K562 (cell line): ENCODE results near the gene TGFB2. TPM values are rescaled to one million over a fixed set of nuclear protein-coding genes. Genes with fewer than 3 reads are reported as not detected.

Experiments
- ARNT ChIP-seq, 2 experiments: fragments of 450-650 bp; IDR thresholded peaks; 2 replicates each; pipeline ENCODE4 v1.6.1; 2016; ENCODE audit warnings: mild to moderate bottlenecking in 1 of 2
- ATF1 ChIP-seq, 2 experiments: fragments of 450-650 bp in 1 of 2; IDR thresholded peaks; 2 replicates each; pipeline ENCODE4 v1.6.1; 2016; ENCODE audit warnings: missing compliant biosample characterization in 1 of 2, missing genetic modification characterization in 1 of 2
- CHD1 ChIP-seq: fragments of 200-600 bp; sonication (generic); IDR thresholded peaks from one replicate; pipeline ENCODE4 v1.6.1; 2012; ENCODE audit warnings: mild to moderate bottlenecking, moderate library complexity, low read length, inconsistent platforms
- DMBX1 ChIP-seq: fragments of 250-450 bp; sonication (Bioruptor Pico); IDR thresholded peaks from 2 replicates; pipeline ENCODE4 v1.8.0; 2022; ENCODE audit warnings: inconsistent platforms, mild to moderate bottlenecking, moderate library complexity, borderline replicate concordance
- GABPB1 ChIP-seq: sonication (generic); formaldehyde crosslinking; IDR thresholded peaks from 2 replicates; pipeline ENCODE4 v1.8.0; 2022; ENCODE audit warnings: mild to moderate bottlenecking, missing genetic modification reagents
- JUND ChIP-seq, 2 experiments: IDR thresholded peaks; 2 replicates in 1 of 2; 3 replicates in 1 of 2; pipeline ENCODE4 v1.6.1; 2011; ENCODE audit warnings: borderline replicate concordance in 2 of 2, low read depth in 2 of 2, low read length in 2 of 2, improper control_type of control experiment in 1 of 2, missing biosample characterization in 1 of 2, missing genetic modification characterization in 1 of 2, missing genetic modification reagents in 1 of 2
- KDM4B ChIP-seq, 2 experiments: fragments of 450-650 bp in 1 of 2; sonication (generic) in 1 of 2; IDR thresholded peaks; 2 replicates each; pipeline ENCODE4 v1.6.1; 2016 to 2017; ENCODE audit warnings: borderline replicate concordance in 2 of 2, antibody characterized with exemption in 1 of 2, low read depth in 1 of 2, mild to moderate bottlenecking in 1 of 2
- KLF10 ChIP-seq: fragments of 250-450 bp; sonication (Bioruptor Pico); IDR thresholded peaks from 2 replicates; pipeline ENCODE4 v1.6.1; 2021; ENCODE audit warnings: matching md5 sums
- PHF20 ChIP-seq: fragments of 450-650 bp; IDR thresholded peaks from 2 replicates; pipeline ENCODE4 v1.6.1; 2018; ENCODE audit not compliant: partially characterized antibody
- PYGO2 ChIP-seq: fragments of 450-650 bp; IDR thresholded peaks from 2 replicates; pipeline ENCODE4 v1.6.1; 2016; ENCODE audit warnings: mild to moderate bottlenecking, missing genetic modification characterization, moderate library complexity, missing compliant biosample characterization
- RNF2 ChIP-seq: sonication (generic); IDR thresholded peaks from 2 replicates; pipeline ENCODE4 v1.6.1; 2016
- SAP30 ChIP-seq: fragments of 200-600 bp; sonication (generic); IDR thresholded peaks from 2 replicates; pipeline ENCODE4 v1.6.1; 2012; ENCODE audit warnings: borderline replicate concordance, low read depth, mild to moderate bottlenecking, moderate library complexity, low read length, control low read depth, inconsistent platforms; ENCODE audit not compliant: insufficient read depth, poor library complexity, severe bottlenecking
- THRAP3 ChIP-seq: fragments of 450-650 bp; IDR thresholded peaks from 2 replicates; pipeline ENCODE4 v1.6.1; 2016; ENCODE audit warnings: mild to moderate bottlenecking, inconsistent platforms, borderline replicate concordance
- TRIM24 ChIP-seq, 2 experiments: fragments of 450-650 bp; IDR thresholded peaks; 2 replicates each; pipeline ENCODE4 v1.6.1; 2016
- ZNF511 ChIP-seq: sonication (generic); formaldehyde crosslinking; IDR thresholded peaks from 2 replicates; pipeline ENCODE4 v1.8.0; 2022; ENCODE audit warnings: mild to moderate bottlenecking, missing genetic modification reagents
- ZNF57 ChIP-seq: fragments of 450-650 bp; formaldehyde crosslinking; IDR thresholded peaks from 2 replicates; pipeline ENCODE4 v1.4.0; 2020; ENCODE audit warnings: mild to moderate bottlenecking, moderate library complexity
- ZNF583 ChIP-seq: fragments of 250-450 bp; sonication (Bioruptor Pico); IDR thresholded peaks from 2 replicates; pipeline ENCODE4 v1.4.0; 2020
- polyA plus RNA-seq, 8 experiments: library from polyadenylated mRNA; depleted of rRNA in 4 of 8; stranded (reverse) in 5 of 8; unstranded in 3 of 8; fragments of >200 nt; fragmentation: Nextera tagmentation in 2 of 8; fragmentation: Illumina TruSeq in 1 of 8; extraction: Ambion mirVana in 2 of 8; extraction: Trizol in 1 of 8; gene quantifications; 2 replicates each; pipeline versions ENCODE4 v1.2.1 to v1.2.3, GENCODE V29; 2011 to 2014; ENCODE audit warnings: inconsistent platforms in 1 of 8, missing spikeins in 1 of 8
- total RNA-seq, 7 experiments: library from RNA; depleted of rRNA in 6 of 7; stranded (reverse); fragments of >200 nt in 6 of 7; fragmentation: Illumina TruSeq in 2 of 7; extraction: Trizol in 2 of 7; gene quantifications; 2 replicates each; pipeline versions ENCODE4 v1.2.1 to v1.2.3, GENCODE V29; 2011 to 2021; ENCODE audit warnings: low replicate concordance in 1 of 7
- TF ChIP-seq, protein P1 (sequence below): sonication (generic); formaldehyde crosslinking; IDR thresholded peaks from 2 replicates; pipeline ENCODE4 v1.8.1; 2022; ENCODE audit warnings: missing genetic modification reagents
- TF ChIP-seq, protein P2 (sequence below): fragments of 450-650 bp; IDR thresholded peaks from one replicate; pipeline ENCODE4 v1.6.1; 2018; ENCODE audit warnings: mild to moderate bottlenecking, moderate library complexity; ENCODE audit not compliant: partially characterized antibody
- TF ChIP-seq, protein P3 (sequence below): fragments of 450-650 bp; IDR thresholded peaks from 2 replicates; pipeline ENCODE4 v1.6.1; 2017; ENCODE audit warnings: mild to moderate bottlenecking, moderate library complexity
- TF ChIP-seq, protein P4 (sequence below): fragments of 150-350 bp; conservative IDR thresholded peaks from 2 replicates; pipeline ENCODE4 v1.6.1; 2014; ENCODE audit warnings: low read length

TGFB2 gene
- total and polyA plus RNA-seq, 9 of the 15 experiments (the other 6 are each of a cell fraction or from before 2014, with no cell fraction given), result 0.03 to 0.41 (median 0.11) TPM; not detected in 3

- TF ChIP-seq ZNF511 (no peak), THRAP3 (no peak), DMBX1 (CRISPR knock-in tag) (no peak), PYGO2 (tag) (no peak), RNF2 (no peak), ATF1 (CRISPR knock-in tag; IDR thresholded peaks at IDR 0.05) (no peak), ATF1 (tag; IDR thresholded peaks at IDR 0.05) (no peak), KLF10 (CRISPR knock-in tag) (no peak), SAP30 (no peak), PHF20 (no peak), GABPB1 (CRISPR knock-in tag) (no peak), KDM4B (IDR thresholded peaks at IDR 0.05; ENCODE audit: borderline replicate concordance in 2 of 2, low read depth in 1 of 2) (no peak), ARNT (IDR thresholded peaks at IDR 0.05) (peak in 1 of 2 experiments; percentile 21; a peak in 1 of 4 replicates), JUND (IDR thresholded peaks at IDR 0.05; ENCODE audit: borderline replicate concordance, low read depth, low read length) (no peak), JUND (tag; IDR thresholded peaks at IDR 0.05; ENCODE audit: borderline replicate concordance, low read depth, low read length) (no peak), TRIM24 (IDR thresholded peaks at IDR 0.05) (no peak), ZNF583 (CRISPR knock-in tag) (no peak), ZNF57 (CRISPR knock-in tag) (no peak), CHD1 (no peak)
- TF ChIP-seq, protein P1, sequence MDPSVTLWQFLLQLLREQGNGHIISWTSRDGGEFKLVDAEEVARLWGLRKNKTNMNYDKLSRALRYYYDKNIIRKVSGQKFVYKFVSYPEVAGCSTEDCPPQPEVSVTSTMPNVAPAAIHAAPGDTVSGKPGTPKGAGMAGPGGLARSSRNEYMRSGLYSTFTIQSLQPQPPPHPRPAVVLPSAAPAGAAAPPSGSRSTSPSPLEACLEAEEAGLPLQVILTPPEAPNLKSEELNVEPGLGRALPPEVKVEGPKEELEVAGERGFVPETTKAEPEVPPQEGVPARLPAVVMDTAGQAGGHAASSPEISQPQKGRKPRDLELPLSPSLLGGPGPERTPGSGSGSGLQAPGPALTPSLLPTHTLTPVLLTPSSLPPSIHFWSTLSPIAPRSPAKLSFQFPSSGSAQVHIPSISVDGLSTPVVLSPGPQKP, result no peak
- TF ChIP-seq, protein P2, sequence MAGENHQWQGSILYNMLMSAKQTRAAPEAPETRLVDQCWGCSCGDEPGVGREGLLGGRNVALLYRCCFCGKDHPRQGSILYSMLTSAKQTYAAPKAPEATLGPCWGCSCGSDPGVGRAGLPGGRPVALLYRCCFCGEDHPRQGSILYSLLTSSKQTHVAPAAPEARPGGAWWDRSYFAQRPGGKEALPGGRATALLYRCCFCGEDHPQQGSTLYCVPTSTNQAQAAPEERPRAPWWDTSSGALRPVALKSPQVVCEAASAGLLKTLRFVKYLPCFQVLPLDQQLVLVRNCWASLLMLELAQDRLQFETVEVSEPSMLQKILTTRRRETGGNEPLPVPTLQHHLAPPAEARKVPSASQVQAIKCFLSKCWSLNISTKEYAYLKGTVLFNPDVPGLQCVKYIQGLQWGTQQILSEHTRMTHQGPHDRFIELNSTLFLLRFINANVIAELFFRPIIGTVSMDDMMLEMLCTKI, result no peak
- TF ChIP-seq, protein P3, sequence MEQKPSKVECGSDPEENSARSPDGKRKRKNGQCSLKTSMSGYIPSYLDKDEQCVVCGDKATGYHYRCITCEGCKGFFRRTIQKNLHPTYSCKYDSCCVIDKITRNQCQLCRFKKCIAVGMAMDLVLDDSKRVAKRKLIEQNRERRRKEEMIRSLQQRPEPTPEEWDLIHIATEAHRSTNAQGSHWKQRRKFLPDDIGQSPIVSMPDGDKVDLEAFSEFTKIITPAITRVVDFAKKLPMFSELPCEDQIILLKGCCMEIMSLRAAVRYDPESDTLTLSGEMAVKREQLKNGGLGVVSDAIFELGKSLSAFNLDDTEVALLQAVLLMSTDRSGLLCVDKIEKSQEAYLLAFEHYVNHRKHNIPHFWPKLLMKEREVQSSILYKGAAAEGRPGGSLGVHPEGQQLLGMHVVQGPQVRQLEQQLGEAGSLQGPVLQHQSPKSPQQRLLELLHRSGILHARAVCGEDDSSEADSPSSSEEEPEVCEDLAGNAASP, result no peak
- TF ChIP-seq, protein P4, sequence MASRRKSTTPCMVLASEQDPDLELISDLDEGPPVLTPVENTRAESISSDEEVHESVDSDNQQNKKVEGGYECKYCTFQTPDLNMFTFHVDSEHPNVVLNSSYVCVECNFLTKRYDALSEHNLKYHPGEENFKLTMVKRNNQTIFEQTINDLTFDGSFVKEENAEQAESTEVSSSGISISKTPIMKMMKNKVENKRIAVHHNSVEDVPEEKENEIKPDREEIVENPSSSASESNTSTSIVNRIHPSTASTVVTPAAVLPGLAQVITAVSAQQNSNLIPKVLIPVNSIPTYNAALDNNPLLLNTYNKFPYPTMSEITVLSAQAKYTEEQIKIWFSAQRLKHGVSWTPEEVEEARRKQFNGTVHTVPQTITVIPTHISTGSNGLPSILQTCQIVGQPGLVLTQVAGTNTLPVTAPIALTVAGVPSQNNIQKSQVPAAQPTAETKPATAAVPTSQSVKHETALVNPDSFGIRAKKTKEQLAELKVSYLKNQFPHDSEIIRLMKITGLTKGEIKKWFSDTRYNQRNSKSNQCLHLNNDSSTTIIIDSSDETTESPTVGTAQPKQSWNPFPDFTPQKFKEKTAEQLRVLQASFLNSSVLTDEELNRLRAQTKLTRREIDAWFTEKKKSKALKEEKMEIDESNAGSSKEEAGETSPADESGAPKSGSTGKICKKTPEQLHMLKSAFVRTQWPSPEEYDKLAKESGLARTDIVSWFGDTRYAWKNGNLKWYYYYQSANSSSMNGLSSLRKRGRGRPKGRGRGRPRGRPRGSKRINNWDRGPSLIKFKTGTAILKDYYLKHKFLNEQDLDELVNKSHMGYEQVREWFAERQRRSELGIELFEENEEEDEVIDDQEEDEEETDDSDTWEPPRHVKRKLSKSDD, result no peak
Measured at GRCh38 chr1:218299416-218299815, 45.7 kb upstream of the TGFB2 start (continued).
